Right renal pelvis (tissue), 4 donors: ENCODE results near the gene ATP6V0A1. TPM values are rescaled to one million over a fixed set of nuclear protein-coding genes. Genes with fewer than 3 reads are reported as not detected.
A peak's percentile ranks its signal among the peaks of the same experiment; 100 is the strongest.
"Not testable (repeated sequence)": the region's sequence is repeated elsewhere in the genome, so short reads cannot be mapped to it uniquely, and the experiment has no call there.

ENCODE experiments used
- DNase-seq, 4 donors: peaks; one replicate each; pipeline ENCODE4 v3.0.0-alpha.2; 2013; ENCODE audit warnings: low read depth in 4 of 4, low spot score in 3 of 4, missing footprints in 1 of 4
- polyA plus RNA-seq, 4 donors: library from polyadenylated mRNA; unstranded; fragments of 120-200 nt; gene quantifications; one replicate each; pipeline ENCODE4 v1.2.1, GENCODE V29; 2013; ENCODE audit not compliant: insufficient read length in 4 of 4

ATP6V0A1 gene
- polyA plus RNA-seq = 10 to 100 TPM; 43.1 to 58.2 (median 55.1) TPM

- peak; percentile 74 to 81 (median 78) for DNase-seq
These were observed at the start of gene ATP6V0A1 for GRCh38 chr17:42458497-42459255. ATP6V0A1 (plus strand) TSS chr17:42458878; CDS start chr17:42460895, 2,017 bp downstream.

DNA sequence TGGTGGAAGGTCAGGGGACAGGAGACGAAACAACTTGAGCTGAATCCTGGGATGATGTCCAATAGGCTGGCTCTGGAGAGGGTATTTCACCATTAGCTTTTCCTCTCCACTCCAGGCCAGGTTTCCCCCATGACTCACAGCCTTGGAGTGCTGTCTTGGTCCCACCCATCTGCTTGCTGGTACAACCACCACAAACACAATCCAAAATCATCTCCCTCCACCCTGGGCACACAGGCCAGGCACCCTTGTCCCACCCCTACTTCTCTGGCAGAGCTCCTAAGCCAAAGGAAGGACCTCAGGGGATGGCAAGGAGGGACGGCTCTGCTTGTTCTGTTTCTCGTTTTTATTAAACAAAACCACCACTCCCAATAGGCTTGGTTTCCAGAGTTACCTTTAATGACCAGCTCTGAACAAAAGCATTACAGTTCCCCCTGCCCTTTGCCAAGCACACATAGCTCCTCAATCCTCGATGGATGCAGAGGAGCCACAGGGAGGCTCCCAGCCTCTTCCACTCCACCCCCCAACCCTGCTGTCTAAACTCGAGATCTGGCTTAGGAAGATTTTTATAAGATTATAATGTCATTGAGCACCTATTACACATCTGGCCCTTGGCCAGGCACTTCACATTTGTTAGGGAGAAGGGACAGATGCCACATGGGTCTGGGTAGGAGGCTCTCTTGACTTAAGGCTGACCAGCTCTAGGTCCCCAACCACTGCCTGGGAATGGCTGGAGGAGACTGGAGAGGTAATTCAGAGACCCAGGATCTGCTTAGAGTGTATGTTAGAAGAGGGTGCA, 49.0 kb upstream of the ATP6V0A1 start:
- DNase-seq = no peak

GRCh38 chr17:42410319-42410685, 48.4 kb upstream of the ATP6V0A1 start:
- no peak for DNase-seq

GRCh38 chr17:42411361-42411760, 47.3 kb upstream of the ATP6V0A1 start:
- no peak for DNase-seq

GRCh38 chr17:42411905-42412679, 46.6 kb upstream of the ATP6V0A1 start:
- no peak for DNase-seq

GRCh38 chr17:42413464-42414040, 45.1 kb upstream of the ATP6V0A1 start:
- no peak for DNase-seq

DNA sequence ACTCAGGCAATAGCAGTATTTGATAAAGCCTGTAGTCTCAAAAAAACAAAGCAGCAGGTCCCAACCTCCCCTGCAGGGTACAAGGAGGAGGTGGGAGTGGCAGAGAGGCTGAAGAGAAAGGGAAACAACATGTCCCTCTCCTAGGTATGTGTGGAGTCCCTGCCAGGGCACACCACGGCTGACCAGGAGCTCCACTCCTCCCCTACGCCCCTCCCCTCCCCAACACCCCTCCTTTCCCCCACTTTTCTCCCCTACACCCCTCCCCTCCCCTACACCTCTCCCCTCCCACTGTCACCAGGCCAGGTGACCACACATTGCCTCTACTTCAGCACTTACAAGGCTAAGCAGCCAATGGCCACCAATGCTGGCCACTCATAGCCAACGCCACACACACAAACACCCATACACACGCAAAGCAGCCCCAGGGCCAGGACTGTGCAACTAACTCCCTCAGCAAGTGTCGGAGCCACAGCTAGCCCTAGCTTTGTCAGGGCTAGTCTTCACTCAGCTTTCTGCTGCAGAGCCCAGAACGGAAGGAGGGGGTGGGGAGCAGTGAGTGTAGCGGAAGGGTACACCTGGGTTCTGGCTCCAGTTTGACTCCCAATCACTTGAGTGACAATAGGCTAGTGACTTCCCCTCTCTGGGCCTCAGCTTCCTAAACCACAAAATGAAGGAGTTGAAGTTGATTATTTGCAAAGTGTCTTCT, 43.8 kb upstream of the ATP6V0A1 start:
- DNase-seq = no peak

- not testable (repeated sequence) for DNase-seq
These were observed 40.7 kb upstream of the ATP6V0A1 start for GRCh38 chr17:42417981-42418380.

- DNase-seq = no peak
These were observed 37.6 kb upstream of the ATP6V0A1 start for GRCh38 chr17:42421136-42421506.

- no peak for DNase-seq
These were observed 37.0 kb upstream of the ATP6V0A1 start for GRCh38 chr17:42421507-42422338.

GRCh38 chr17:42422412-42422957, 36.2 kb upstream of the ATP6V0A1 start:
- no peak for DNase-seq

DNA sequence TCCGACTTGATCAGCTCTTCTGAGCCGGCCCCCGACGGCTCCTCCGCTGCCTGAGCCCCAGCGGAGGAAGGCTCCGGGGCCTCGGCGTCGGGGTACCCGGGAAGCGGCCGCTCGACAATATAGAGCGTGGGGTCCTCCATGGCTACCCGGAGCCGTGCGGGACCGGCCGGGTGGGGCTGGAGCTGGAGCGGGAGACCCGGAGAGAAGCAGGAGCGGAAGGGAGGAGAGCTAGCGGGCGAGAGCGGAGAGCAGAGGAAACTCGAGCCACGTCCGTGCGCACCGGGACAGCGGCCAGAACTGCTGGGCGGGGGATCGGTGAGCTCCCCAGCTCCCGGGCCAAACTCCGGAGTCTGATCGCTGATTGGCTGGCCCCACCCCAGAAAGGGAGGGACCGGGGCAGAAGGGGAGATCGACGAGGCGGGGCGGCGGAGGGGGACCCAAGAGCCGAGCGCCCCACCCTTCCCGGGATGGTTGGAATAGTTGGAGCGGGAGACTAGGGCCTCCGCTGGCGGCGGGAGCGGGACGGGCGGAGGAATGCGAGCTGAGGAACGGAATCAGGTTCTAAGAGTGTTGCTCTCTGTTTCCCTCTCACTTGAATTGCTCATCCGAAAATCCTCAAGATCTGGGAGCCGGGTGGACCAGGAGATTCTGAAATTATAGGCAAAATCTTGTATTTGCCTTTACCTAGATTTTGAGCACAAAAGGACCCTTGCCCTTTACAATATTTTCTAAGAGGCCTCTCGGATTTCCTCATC, 35.5 kb upstream of the ATP6V0A1 start, which contains the start of gene CAVIN1:
Gene CAVIN1, minus strand, starts transcription at position 299 of the 755 bp plus-strand sequence. Its CDS starts 159 bp downstream, at position 140.
- peak; percentile 83 to 87 (median 84) for DNase-seq

- no peak for DNase-seq
These were observed 34.9 kb upstream of the ATP6V0A1 start for GRCh38 chr17:42423766-42424165.

- DNase-seq = no peak
These were observed 33.6 kb upstream of the ATP6V0A1 start for GRCh38 chr17:42424991-42425610.

DNA sequence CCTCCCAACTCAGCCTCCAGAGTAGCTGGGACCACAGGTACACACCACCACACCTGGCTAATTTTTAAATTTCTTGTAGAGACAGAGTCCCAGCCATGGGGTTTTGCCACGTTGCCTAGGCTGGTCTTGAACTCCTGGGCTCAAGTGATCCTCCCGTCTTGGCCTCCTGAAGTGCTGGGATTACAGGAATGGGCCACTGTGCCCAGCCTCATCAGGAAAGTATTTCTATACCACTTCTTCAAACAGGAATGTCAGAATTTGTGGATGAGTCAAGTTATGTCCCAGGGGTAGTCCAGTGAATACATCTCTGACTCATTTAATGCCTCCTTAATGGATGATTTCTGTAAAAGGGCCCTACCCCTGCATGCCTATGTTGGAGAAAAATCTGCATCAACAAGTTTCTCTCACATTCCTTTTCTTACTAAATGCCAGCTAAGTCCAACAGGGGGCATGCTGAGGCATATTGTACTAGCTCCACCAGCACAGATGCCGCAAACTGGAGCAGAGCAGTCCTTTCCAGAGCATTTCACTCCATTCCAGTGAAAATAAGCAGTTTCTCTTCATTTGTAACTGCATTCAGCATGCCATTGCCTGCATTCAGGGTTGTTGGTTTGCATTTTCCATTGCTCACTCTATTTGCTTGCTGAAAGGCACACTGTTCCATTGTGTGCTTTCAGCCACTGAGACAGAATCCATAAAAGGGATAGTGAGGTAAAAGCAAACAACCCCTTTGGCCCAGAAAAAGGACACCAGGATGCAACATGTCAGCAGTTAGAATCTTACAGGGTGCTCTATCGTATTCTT, 30.3 kb upstream of the ATP6V0A1 start:
- DNase-seq = peak in 2 of 4 donors; percentile 62 to 67

GRCh38 chr17:42429726-42430447, 28.8 kb upstream of the ATP6V0A1 start:
- no peak for DNase-seq
